GM23338 (cell line): Measurements from ENCODE around the gene RPS25. TPM values are rescaled to one million over a fixed set of nuclear protein-coding genes. Genes with fewer than 3 reads are reported as not detected.

Experiments
- ETS1 ChIP-seq: IDR thresholded peaks from 2 replicates; pipeline ENCODE4 v1.6.1; 2016; ENCODE audit warnings: antibody characterized with exemption
- ZNF114 ChIP-seq: fragments of 250-450 bp; sonication (Bioruptor Pico); IDR thresholded peaks from 2 replicates; pipeline ENCODE4 v1.5.0; 2020; ENCODE audit warnings: mild to moderate bottlenecking, moderate library complexity
- ZNF462 ChIP-seq: fragments of 250-450 bp; sonication (Bioruptor Pico); IDR thresholded peaks from 2 replicates; pipeline ENCODE4 v1.5.0; 2020; ENCODE audit warnings: mild to moderate bottlenecking, moderate library complexity
- polyA plus RNA-seq: library from polyadenylated mRNA; unstranded; fragments of >200 nt; fragmentation: Nextera tagmentation; extraction: Ambion mirVana; gene quantifications from 2 replicates; pipeline ENCODE4 v1.2.1, GENCODE V29; 2016
- total RNA-seq: library from RNA; depleted of rRNA; stranded (reverse); fragments of >200 nt; shearing (Covaris generic); gene quantifications from 2 replicates; pipeline ENCODE4 v1.2.3, GENCODE V29; 2014
- TF ChIP-seq, protein P1 (sequence below): IDR thresholded peaks from one replicate; pipeline ENCODE4 v1.6.1; 2018; ENCODE audit warnings: antibody characterized with exemption; ENCODE audit not compliant: unreplicated experiment

The RPS25 gene
- total and polyA plus RNA-seq, 2 experiments from 2014 or later: 1,965 to 3,622 TPM

GRCh38 chr11:119052163-119052814 is 34.1 kb upstream of the RPS25 start (continued):
- TF ChIP-seq, protein P1, sequence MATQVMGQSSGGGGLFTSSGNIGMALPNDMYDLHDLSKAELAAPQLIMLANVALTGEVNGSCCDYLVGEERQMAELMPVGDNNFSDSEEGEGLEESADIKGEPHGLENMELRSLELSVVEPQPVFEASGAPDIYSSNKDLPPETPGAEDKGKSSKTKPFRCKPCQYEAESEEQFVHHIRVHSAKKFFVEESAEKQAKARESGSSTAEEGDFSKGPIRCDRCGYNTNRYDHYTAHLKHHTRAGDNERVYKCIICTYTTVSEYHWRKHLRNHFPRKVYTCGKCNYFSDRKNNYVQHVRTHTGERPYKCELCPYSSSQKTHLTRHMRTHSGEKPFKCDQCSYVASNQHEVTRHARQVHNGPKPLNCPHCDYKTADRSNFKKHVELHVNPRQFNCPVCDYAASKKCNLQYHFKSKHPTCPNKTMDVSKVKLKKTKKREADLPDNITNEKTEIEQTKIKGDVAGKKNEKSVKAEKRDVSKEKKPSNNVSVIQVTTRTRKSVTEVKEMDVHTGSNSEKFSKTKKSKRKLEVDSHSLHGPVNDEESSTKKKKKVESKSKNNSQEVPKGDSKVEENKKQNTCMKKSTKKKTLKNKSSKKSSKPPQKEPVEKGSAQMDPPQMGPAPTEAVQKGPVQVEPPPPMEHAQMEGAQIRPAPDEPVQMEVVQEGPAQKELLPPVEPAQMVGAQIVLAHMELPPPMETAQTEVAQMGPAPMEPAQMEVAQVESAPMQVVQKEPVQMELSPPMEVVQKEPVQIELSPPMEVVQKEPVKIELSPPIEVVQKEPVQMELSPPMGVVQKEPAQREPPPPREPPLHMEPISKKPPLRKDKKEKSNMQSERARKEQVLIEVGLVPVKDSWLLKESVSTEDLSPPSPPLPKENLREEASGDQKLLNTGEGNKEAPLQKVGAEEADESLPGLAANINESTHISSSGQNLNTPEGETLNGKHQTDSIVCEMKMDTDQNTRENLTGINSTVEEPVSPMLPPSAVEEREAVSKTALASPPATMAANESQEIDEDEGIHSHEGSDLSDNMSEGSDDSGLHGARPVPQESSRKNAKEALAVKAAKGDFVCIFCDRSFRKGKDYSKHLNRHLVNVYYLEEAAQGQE: no peak
- TF ChIP-seq ETS1 (no peak), ZNF462 (no peak), ZNF114 (no peak)
